ENCODE results near the gene PLCL2. TPM values are rescaled to one million over a fixed set of nuclear protein-coding genes. Genes with fewer than 3 reads are reported as not detected.
"Not testable (repeated sequence)": the region's sequence is repeated elsewhere in the genome, so short reads cannot be mapped to it uniquely, and the experiment has no call there.

The PLCL2 gene
- total RNA-seq, 1 experiment from 2014 or later, result 3.0 TPM

DNA sequence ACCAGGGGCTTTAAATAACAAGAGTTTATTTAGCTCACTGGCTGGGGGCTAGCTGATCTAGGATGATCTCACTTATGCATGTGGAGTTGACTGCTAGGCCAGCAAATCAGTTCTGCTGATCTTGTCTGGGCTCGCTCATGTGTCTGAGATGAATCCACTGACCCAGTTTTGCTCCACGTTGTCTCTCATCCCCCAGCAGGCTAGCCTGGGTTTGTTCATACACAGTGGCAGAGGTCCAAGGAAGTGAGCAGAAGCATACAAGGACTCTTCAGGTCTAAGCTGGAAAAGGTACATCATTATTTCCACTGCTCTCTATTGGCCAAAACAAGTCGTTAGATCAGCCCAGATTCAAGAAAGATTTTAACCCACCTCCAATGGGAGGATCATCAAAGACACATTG is 238.0 kb downstream of the PLCL2 start:
- DNase-seq (ENCODE audit: low read depth, low spot score) (no peak), ATAC-seq (no peak)
- Histone ChIP-seq H3K27me3 (ENCODE audit: control insufficient read depth, insufficient read depth, low read length) (no peaks in the 10 kb centered on the region), H3K9me3 (ENCODE audit: control insufficient read depth, insufficient read depth, low read depth, low read length) (no peaks in the 10 kb centered on the region), H3K27ac (ENCODE audit: low read length) (no peak overlapping the region), H3K36me3 (ENCODE audit: control insufficient read depth, insufficient read depth, low read length) (no peaks in the 10 kb centered on the region), H3K4me3 (ENCODE audit: low read depth in 2 of 2, low read length in 2 of 2) (no peak overlapping the region), H3K4me1 (ENCODE audit: control insufficient read depth, insufficient read depth, low read length) (no peaks in the 10 kb centered on the region)
- ChIA-PET POLR2A (no interaction called here), CTCF (no interaction called here)
- TF ChIP-seq POLR2AphosphoS5 (IDR thresholded peaks at IDR 0.05; ENCODE audit: low read depth, low read length) (no peak), TCF7L2 (IDR thresholded peaks at IDR 0.05; ENCODE audit: low read depth, low read length) (no peak), SIN3A (IDR thresholded peaks at IDR 0.05; ENCODE audit: borderline replicate concordance, insufficient read depth, low read depth, low read length) (no peak)
- TF ChIP-seq, protein P1, sequence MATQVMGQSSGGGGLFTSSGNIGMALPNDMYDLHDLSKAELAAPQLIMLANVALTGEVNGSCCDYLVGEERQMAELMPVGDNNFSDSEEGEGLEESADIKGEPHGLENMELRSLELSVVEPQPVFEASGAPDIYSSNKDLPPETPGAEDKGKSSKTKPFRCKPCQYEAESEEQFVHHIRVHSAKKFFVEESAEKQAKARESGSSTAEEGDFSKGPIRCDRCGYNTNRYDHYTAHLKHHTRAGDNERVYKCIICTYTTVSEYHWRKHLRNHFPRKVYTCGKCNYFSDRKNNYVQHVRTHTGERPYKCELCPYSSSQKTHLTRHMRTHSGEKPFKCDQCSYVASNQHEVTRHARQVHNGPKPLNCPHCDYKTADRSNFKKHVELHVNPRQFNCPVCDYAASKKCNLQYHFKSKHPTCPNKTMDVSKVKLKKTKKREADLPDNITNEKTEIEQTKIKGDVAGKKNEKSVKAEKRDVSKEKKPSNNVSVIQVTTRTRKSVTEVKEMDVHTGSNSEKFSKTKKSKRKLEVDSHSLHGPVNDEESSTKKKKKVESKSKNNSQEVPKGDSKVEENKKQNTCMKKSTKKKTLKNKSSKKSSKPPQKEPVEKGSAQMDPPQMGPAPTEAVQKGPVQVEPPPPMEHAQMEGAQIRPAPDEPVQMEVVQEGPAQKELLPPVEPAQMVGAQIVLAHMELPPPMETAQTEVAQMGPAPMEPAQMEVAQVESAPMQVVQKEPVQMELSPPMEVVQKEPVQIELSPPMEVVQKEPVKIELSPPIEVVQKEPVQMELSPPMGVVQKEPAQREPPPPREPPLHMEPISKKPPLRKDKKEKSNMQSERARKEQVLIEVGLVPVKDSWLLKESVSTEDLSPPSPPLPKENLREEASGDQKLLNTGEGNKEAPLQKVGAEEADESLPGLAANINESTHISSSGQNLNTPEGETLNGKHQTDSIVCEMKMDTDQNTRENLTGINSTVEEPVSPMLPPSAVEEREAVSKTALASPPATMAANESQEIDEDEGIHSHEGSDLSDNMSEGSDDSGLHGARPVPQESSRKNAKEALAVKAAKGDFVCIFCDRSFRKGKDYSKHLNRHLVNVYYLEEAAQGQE (IDR thresholded peaks at IDR 0.05; ENCODE audit: insufficient read depth in 1 of 2, low read depth in 2 of 2, low read length in 1 of 2), result no peak
- TF ChIP-seq, protein P2, sequence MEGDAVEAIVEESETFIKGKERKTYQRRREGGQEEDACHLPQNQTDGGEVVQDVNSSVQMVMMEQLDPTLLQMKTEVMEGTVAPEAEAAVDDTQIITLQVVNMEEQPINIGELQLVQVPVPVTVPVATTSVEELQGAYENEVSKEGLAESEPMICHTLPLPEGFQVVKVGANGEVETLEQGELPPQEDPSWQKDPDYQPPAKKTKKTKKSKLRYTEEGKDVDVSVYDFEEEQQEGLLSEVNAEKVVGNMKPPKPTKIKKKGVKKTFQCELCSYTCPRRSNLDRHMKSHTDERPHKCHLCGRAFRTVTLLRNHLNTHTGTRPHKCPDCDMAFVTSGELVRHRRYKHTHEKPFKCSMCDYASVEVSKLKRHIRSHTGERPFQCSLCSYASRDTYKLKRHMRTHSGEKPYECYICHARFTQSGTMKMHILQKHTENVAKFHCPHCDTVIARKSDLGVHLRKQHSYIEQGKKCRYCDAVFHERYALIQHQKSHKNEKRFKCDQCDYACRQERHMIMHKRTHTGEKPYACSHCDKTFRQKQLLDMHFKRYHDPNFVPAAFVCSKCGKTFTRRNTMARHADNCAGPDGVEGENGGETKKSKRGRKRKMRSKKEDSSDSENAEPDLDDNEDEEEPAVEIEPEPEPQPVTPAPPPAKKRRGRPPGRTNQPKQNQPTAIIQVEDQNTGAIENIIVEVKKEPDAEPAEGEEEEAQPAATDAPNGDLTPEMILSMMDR (IDR thresholded peaks at IDR 0.05), result no peak
- BruUV-seq (replicated peaks), result no TSS peak
- in situ Hi-C loops (cut with HindIII; ENCODE audit: low pct_unique_long_range_greater_than_20kb, low sequenced_read_pairs) (no loop called here), intact Hi-C loops (cut with micrococcal nuclease; ENCODE audit: unreplicated experiment) (no loop called here)

DNA sequence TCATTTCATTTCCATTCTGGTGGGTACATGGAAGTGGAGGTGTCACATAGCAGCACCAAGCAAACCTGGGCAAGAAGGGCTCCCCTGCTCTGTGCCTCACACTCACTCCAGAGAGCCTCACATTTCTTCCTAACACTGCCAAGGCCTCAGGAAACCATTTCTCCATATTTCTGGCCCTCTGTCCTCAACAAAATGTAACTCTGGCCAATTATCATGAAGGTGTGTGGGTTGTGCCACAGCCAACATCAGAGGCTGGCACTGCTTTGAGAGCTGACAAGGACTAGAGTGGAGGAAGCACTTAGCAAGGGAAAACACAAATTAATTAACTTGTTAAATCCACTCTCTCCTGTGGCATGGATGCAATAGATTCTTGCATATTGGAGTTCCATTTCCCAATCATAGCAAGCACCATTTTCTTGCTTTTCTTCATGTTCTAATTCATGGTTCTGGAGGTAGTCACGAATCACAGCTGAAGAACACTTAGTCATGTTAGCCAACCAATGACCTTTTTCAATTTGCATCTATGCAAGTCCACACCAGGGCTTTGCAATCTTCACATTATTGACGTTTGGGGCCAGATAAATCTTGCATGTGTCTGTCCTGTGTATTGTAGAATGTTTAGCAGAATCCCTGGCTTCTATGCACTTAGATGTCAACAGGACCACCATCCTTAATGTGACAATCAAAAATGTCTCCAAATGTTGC is 241.1 kb downstream of the PLCL2 start:
- intact Hi-C loops (cut with micrococcal nuclease; ENCODE audit: unreplicated experiment), result no loop called here
- H3K4me1 ChIP-seq (ENCODE audit: control insufficient read depth, insufficient read depth, low read length), result no peaks in the 10 kb centered on the region
- no peak overlapping the region for H3K4me3 ChIP-seq (ENCODE audit: low read depth in 2 of 2, low read length in 2 of 2)
- no TSS peak for BruUV-seq (replicated peaks)
- ATAC-seq, result no peak
- in situ Hi-C loops (cut with HindIII; ENCODE audit: low pct_unique_long_range_greater_than_20kb, low sequenced_read_pairs), result no loop called here
- no peaks in the 10 kb centered on the region for H3K27me3 ChIP-seq (ENCODE audit: control insufficient read depth, insufficient read depth, low read length)
- POLR2A ChIA-PET, result no interaction called here
- no peak for DNase-seq (ENCODE audit: low read depth, low spot score)
- no peak overlapping the region for H3K27ac ChIP-seq (ENCODE audit: low read length)
- no peaks in the 10 kb centered on the region for H3K36me3 ChIP-seq (ENCODE audit: control insufficient read depth, insufficient read depth, low read length)
- CTCF ChIA-PET, result no interaction called here
- TF ChIP-seq SIN3A (IDR thresholded peaks at IDR 0.05; ENCODE audit: borderline replicate concordance, insufficient read depth, low read depth, low read length), result no peak
- TF ChIP-seq, protein P1 (IDR thresholded peaks at IDR 0.05; ENCODE audit: insufficient read depth in 1 of 2, low read depth in 2 of 2, low read length in 1 of 2), result no peak
- TF ChIP-seq TCF7L2 (IDR thresholded peaks at IDR 0.05; ENCODE audit: low read depth, low read length), result no peak
- TF ChIP-seq POLR2AphosphoS5 (IDR thresholded peaks at IDR 0.05; ENCODE audit: low read depth, low read length), result no peak
- TF ChIP-seq, protein P2 (IDR thresholded peaks at IDR 0.05), result no peak
- H3K9me3 ChIP-seq (ENCODE audit: control insufficient read depth, insufficient read depth, low read depth, low read length), result no peaks in the 10 kb centered on the region

DNA sequence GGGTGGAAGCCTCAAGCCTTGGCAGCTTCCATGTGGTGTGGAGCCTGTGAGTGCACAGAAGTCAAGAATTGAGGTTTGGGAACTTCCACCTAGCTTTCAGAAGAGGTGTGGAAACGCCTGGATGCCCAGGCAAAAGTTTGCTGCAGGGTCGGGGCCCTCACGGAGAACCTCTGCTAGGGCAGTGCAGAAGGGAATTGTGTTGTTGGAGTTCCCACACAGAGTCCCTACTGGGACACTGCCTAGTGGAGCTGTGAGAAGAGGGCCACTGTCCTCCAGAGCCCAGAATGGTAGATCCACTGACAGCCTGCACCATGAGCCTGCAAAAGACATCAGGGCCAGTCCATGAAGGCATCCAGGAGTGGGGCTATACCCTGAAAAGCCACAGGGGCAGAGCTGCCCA is 243.9 kb downstream of the PLCL2 start:
- H3K27me3 ChIP-seq (ENCODE audit: control insufficient read depth, insufficient read depth, low read length); H3K4me1 ChIP-seq (ENCODE audit: control insufficient read depth, insufficient read depth, low read length); intact Hi-C loops (cut with micrococcal nuclease; ENCODE audit: unreplicated experiment); CTCF ChIA-PET; DNase-seq (ENCODE audit: low read depth, low spot score); H3K9me3 ChIP-seq (ENCODE audit: control insufficient read depth, insufficient read depth, low read depth, low read length); in situ Hi-C loops (cut with HindIII; ENCODE audit: low pct_unique_long_range_greater_than_20kb, low sequenced_read_pairs); H3K36me3 ChIP-seq (ENCODE audit: control insufficient read depth, insufficient read depth, low read length); ATAC-seq; H3K4me3 ChIP-seq (ENCODE audit: low read depth in 2 of 2, low read length in 2 of 2); POLR2A ChIA-PET; H3K27ac ChIP-seq (ENCODE audit: low read length); BruUV-seq (replicated peaks): not testable (repeated sequence)

Measured in Panc1 (cell line).